ENCODE data around the gene SLC6A8.
"Not testable (repeated sequence)": the region's sequence is repeated elsewhere in the genome, so short reads cannot be mapped to it uniquely, and the experiment has no call there.

The SLC6A8 gene

GRCh38 chrX:153694256-153694655 is 6.5 kb downstream of the SLC6A8 start:
- not testable (repeated sequence) for DNase-seq

- no peak for DNase-seq
Observed at GRCh38 chrX:153694687-153695270, 7.1 kb downstream of the SLC6A8 start.

GRCh38 chrX:153696100-153696499 is 8.4 kb downstream of the SLC6A8 start:
- DNase-seq = no peak

- not testable (repeated sequence) for DNase-seq
Observed at GRCh38 chrX:153696538-153696937, 8.8 kb downstream of the SLC6A8 start.

GRCh38 chrX:153696986-153697722 is 9.4 kb downstream of the SLC6A8 start:
- not testable (repeated sequence) for DNase-seq

GRCh38 chrX:153697924-153698865 is 10.5 kb downstream of the SLC6A8 start:
- no peak for DNase-seq

GRCh38 chrX:153699210-153699783 is 11.6 kb downstream of the SLC6A8 start:
- not testable (repeated sequence) for DNase-seq

- not testable (repeated sequence) for DNase-seq
Observed at GRCh38 chrX:153699784-153700371, 12.2 kb downstream of the SLC6A8 start.

- DNase-seq = no peak
Observed at GRCh38 chrX:153700376-153700945, 12.7 kb downstream of the SLC6A8 start.

- no peak for DNase-seq
Observed at GRCh38 chrX:153700967-153701366, 13.2 kb downstream of the SLC6A8 start.

GRCh38 chrX:153701706-153702105 is 14.0 kb downstream of the SLC6A8 start:
- DNase-seq = no peak

GRCh38 chrX:153702336-153703035 is 14.8 kb downstream of the SLC6A8 start:
- no peak for DNase-seq

- DNase-seq = no peak
Observed at GRCh38 chrX:153703036-153703370, 15.3 kb downstream of the SLC6A8 start.

- DNase-seq = no peak
Observed at GRCh38 chrX:153704021-153704526, 16.3 kb downstream of the SLC6A8 start.

GRCh38 chrX:153704631-153705402 is 17.1 kb downstream of the SLC6A8 start:
- not testable (repeated sequence) for DNase-seq

- not testable (repeated sequence) for DNase-seq
Observed at GRCh38 chrX:153705403-153706060, 17.8 kb downstream of the SLC6A8 start.

GRCh38 chrX:153706799-153707198 is 19.1 kb downstream of the SLC6A8 start:
- no peak for DNase-seq

- DNase-seq = no peak
Observed at GRCh38 chrX:153707406-153707805, 19.7 kb downstream of the SLC6A8 start.

GRCh38 chrX:153708415-153708814 is 20.7 kb downstream of the SLC6A8 start:
- DNase-seq = peak; percentile 78

Data from left hindlimb (tissue), 1 donor.